ENCODE data around the gene AGFG2. TPM values are rescaled to one million over a fixed set of nuclear protein-coding genes. Genes with fewer than 3 reads are reported as not detected.

The AGFG2 gene
- total and polyA plus RNA-seq, 8 donors: 21.2 to 34.9 (median 28.1) TPM

DNA sequence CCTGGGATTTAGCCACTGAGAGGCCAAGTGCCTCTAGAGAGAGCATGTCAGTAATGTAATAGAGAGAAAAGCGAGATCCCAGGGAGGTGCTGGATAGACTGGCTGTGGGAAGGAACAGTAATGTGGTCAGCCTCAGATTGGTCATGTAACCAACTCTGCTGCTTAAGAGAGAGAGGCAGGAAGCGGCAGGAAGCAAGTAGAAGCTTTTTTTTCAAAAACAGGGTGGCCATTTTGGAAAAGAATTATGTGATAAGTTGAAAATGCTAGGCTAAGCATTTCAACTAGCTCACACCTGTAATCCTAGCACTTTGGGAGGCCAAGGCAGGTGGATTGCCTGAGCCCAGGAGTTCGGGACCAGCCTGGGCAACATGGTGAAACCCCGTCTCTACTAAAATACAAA, 59.4 kb downstream of the AGFG2 start:
- peaks cover 0 to 3% of the 10 kb centered on the region in 2 donors for H3K4me1 ChIP-seq
- H3K36me3 ChIP-seq: no peaks in the 10 kb centered on the region
- ATAC-seq: no peak
- no peak for DNase-seq
- intact Hi-C loops (cut with DNase I): no loop called here
- no peaks in the 10 kb centered on the region for H3K27me3 ChIP-seq
- no peaks in the 10 kb centered on the region for H3K9me3 ChIP-seq
- no peak for TF ChIP-seq CTCF (IDR thresholded peaks at IDR 0.05)
- H3K4me3 ChIP-seq: no peak overlapping the region
- no peak overlapping the region for H3K27ac ChIP-seq

DNA sequence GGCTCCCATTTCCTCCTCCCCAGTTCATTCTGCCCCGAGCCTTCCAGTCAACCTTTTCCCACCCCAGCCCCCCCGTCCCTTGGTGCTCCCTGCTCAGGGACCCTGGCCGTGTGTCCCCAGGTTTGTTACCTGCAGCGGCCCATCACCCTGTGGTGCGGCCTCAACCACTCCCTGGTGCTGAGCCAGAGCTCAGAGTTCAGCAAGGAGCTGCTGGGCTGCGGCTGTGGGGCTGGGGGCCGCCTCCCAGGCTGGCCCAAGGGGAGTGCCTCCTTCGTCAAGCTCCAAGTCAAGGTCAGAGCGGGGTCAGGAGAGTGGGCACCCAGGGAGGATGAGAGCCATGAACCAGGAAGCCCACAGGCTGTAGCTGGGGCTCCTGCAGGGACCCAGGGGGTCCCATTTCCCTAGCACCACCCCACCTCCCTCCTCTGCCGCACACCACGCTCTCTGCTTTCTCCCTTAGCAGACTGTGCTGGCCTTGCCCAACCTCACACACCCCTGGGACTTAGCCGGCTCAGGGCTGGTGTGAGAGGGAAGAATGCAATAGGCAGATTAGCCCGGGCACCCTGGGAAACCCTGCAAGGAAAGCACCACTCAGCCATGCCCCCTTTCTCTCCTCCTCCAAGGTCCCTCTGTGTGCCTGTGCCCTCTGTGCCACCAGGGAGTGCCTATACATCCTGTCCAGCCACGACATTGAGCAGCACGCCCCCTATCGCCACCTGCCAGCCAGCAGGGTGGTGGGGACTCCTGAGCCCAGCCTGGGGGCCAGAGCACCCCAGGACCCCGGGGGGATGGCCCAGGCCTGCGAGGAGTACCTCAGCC, 61.1 kb downstream of the AGFG2 start:
- ATAC-seq (no peak), DNase-seq (no peak)
- peaks cover 0 to 8% of the 10 kb centered on the region in 2 donors for H3K27me3 ChIP-seq
- H3K4me3 ChIP-seq: no peak overlapping the region
- no peak overlapping the region for H3K27ac ChIP-seq
- TF ChIP-seq CTCF (IDR thresholded peaks at IDR 0.05): no peak
- intact Hi-C loops (cut with DNase I): loop anchor here in 1 of 2 donors (2.0 kb wide), 1 partner anchor 33 kb away; no protein-coding TSS in a partner anchor
- H3K36me3 ChIP-seq: no peaks in the 10 kb centered on the region
- H3K9me3 ChIP-seq: no peaks in the 10 kb centered on the region
- H3K4me1 ChIP-seq: peaks cover 0 to 17% of the 10 kb centered on the region in 2 donors

DNA sequence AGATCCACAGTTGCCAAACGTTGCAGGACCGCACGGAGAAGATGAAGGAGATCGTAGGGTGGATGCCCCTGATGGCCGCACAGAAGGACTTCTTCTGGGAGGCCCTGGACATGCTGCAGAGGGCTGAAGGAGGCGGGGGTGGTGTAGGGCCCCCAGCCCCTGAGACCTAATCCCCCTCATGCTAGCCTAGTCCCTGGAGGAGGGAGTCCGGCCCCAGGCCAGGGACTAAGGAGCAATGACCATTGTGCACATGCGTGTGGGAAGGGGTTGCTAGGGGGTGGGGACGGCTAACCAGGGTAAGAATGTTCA, 61.7 kb downstream of the AGFG2 start:
- no peak overlapping the region for H3K27ac ChIP-seq
- no peaks in the 10 kb centered on the region for H3K9me3 ChIP-seq
- peaks cover 0 to 23% of the 10 kb centered on the region in 2 donors for H3K4me1 ChIP-seq
- TF ChIP-seq CTCF (IDR thresholded peaks at IDR 0.05): no peak
- no peaks in the 10 kb centered on the region for H3K36me3 ChIP-seq
- intact Hi-C loops (cut with DNase I): loop anchor here in 1 of 2 donors (2.0 kb wide), 1 partner anchor 34 kb away; no protein-coding TSS in a partner anchor
- peaks cover 0 to 13% of the 10 kb centered on the region in 2 donors for H3K27me3 ChIP-seq
- H3K4me3 ChIP-seq: no peak overlapping the region
- no peak for ATAC-seq
- DNase-seq: no peak

DNA sequence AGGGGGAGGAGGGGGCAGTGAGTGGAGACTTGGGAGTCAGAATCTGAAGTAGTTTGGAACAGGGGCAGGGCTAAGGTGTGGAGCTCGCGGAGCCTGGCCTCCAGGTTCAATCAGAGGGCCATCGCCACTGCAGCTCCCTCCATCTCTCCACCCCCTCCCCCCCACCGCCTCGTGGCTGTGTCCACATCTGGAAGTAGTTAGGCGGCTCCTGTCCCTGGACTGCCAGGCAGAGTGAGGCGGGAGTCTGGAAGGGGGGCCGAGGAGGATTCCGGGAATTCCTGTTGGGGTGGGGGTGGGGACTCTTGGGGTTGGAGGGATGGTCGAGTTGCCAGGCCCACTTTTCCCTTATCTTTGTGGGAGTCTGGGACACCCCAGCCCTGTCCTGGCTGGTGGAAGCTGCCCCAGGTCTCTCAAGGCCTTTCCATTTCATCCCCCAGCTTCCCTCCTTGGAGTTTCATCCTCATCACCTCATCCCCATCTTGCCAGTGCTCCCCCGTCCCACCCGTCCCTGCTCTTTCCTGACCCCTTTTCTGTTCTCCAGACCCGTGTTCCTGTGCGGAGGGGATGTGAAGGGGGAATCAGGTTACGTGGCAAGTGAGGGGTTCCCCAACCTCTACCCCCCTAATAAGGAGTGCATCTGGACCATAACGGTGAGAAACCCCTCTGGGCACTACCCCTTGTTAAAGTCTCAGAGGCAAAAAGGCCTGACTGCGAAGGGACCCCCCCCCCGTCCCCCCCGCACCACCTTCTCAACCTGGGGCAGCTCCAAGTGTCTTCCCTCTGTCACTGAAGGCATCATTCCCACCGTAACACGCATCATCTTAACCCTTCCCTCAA, 64.1 kb downstream of the AGFG2 start:
- peak overlapping the region; percentile 48 to 57 for H3K27ac ChIP-seq
- intact Hi-C loops (cut with DNase I): no loop called here
- peak overlapping the region; percentile 54 to 74 for H3K4me3 ChIP-seq
- no peaks in the 10 kb centered on the region for H3K9me3 ChIP-seq
- H3K27me3 ChIP-seq: peaks cover 0 to 24% of the 10 kb centered on the region in 2 donors
- DNase-seq: peak; percentile 71 to 91 (median 76)
- ATAC-seq: peak; percentile 27
- H3K4me1 ChIP-seq: peaks cover 0 to 25% of the 10 kb centered on the region in 2 donors
- H3K36me3 ChIP-seq: no peaks in the 10 kb centered on the region
- no peak for TF ChIP-seq CTCF (IDR thresholded peaks at IDR 0.05)

- peaks cover 0 to 24% of the 10 kb centered on the region in 2 donors for H3K27me3 ChIP-seq
- no peak for TF ChIP-seq CTCF (IDR thresholded peaks at IDR 0.05)
- peaks cover 0 to 25% of the 10 kb centered on the region in 2 donors for H3K4me1 ChIP-seq
- peak overlapping the region; percentile 48 to 57 for H3K27ac ChIP-seq
- no peaks in the 10 kb centered on the region for H3K36me3 ChIP-seq
- H3K4me3 ChIP-seq: peak overlapping the region; percentile 54 to 74
- ATAC-seq (no peak), DNase-seq (peak in 1 of 4 donors; percentile 18)
- H3K9me3 ChIP-seq: no peaks in the 10 kb centered on the region
- intact Hi-C loops (cut with DNase I): no loop called here
Observed at GRCh38 chr7:100603726-100604027, 64.7 kb downstream of the AGFG2 start.
